ENCODE data around the gene MICU1. TPM values are rescaled to one million over a fixed set of nuclear protein-coding genes. Genes with fewer than 3 reads are reported as not detected.

MICU1 gene
- total and polyA plus RNA-seq, 2 of the 13 experiments (the other 11 are each of a cell fraction or from before 2014, with no cell fraction given), result 32.5 to 56.1 TPM

DNA sequence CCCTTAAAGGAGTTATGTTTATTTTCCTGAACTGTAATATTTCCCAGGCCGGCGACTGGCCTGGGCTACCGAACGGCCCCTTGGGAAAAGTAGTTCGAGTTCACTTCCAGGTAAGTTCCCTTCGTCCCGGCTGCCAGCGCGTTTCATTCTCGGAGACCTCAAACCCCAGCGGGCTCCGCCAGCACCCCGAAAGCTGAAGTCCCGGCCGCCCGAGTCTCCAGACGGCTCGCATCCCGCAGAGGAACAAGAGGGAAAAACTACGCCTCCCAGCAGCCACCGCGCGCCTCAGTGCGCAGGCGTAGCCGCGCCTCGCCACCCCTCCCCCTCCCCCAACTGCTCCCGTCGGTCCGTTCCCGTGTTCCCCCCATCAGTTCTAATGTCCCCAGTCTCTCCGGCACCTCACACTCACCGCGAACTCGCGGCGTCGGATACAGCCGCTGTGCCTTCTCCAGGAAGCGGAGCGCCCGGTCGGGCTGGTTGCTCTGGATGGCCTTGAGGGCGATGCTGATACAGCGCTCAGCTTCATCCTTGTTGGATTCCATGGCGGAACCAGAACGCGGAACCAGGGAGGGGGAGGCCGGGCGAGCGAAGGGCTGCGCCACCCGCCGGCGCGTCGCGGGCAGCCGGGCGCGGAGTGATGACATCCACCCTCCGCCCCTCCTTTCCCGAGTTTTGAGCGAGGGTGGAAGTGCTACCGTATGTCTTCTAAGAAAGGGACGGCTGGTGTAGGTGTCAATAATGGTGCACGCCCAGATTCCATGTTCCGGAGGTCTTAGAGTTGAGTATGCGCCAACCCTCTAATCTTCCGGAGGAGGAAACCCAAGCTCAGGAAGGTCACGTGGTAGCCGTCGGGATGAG, 271.3 kb downstream of the MICU1 start, which contains the start of gene DNAJB12 (continued):
- TF ChIP-seq, protein P1, sequence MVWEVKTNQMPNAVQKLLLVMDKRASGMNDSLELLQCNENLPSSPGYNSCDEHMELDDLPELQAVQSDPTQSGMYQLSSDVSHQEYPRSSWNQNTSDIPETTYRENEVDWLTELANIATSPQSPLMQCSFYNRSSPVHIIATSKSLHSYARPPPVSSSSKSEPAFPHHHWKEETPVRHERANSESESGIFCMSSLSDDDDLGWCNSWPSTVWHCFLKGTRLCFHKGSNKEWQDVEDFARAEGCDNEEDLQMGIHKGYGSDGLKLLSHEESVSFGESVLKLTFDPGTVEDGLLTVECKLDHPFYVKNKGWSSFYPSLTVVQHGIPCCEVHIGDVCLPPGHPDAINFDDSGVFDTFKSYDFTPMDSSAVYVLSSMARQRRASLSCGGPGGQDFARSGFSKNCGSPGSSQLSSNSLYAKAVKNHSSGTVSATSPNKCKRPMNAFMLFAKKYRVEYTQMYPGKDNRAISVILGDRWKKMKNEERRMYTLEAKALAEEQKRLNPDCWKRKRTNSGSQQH (CRISPR knock-in tag; IDR thresholded peaks at IDR 0.05; ENCODE audit: low read depth), result peak; percentile 78
- TF ChIP-seq HIVEP1 (CRISPR knock-in tag; IDR thresholded peaks at IDR 0.05) (peak; percentile 57; the same call in 1 of the 2 replicates), ZBTB20 (CRISPR knock-in tag; IDR thresholded peaks at IDR 0.05; ENCODE audit: borderline replicate concordance, low read depth) (peak; percentile 66; the same call in 1 of the 2 replicates), ZNF816 (CRISPR knock-in tag; IDR thresholded peaks at IDR 0.05; ENCODE audit: borderline replicate concordance) (peak; percentile 23; the same call in 1 of the 2 replicates), CHD2 (IDR thresholded peaks at IDR 0.05; ENCODE audit: low read depth, low read length) (peak; percentile 61; the same call in 1 of the 2 replicates), SOX6 (IDR thresholded peaks at IDR 0.05) (no peak), SOX6 (CRISPR knock-in tag; IDR thresholded peaks at IDR 0.05) (peak; percentile 83), GPN1 (CRISPR knock-in tag; IDR thresholded peaks at IDR 0.05; ENCODE audit: borderline replicate concordance) (no peak), HNRNPLL (IDR thresholded peaks at IDR 0.05; ENCODE audit: low read depth, low read length, poor library complexity, severe bottlenecking) (peak; percentile 58), ARNT2 (CRISPR knock-in tag; IDR thresholded peaks at IDR 0.05; ENCODE audit: low read depth) (0 out of 2 replicates have a peak, but pooled peaks have one; percentile 83), ZNF543 (CRISPR knock-in tag; IDR thresholded peaks at IDR 0.05) (peak; percentile 90), ZNF563 (CRISPR knock-in tag; IDR thresholded peaks at IDR 0.05) (0 out of 2 replicates have a peak, but pooled peaks have one; percentile 46), ZNF660 (CRISPR knock-in tag; IDR thresholded peaks at IDR 0.05; ENCODE audit: borderline replicate concordance, low read depth) (no peak), FIP1L1 (IDR thresholded peaks at IDR 0.05; ENCODE audit: borderline replicate concordance, insufficient read depth, low read depth, low read length) (0 out of 2 replicates have a peak, but pooled peaks have one; percentile 28), ZBTB21 (CRISPR knock-in tag; IDR thresholded peaks at IDR 0.05) (no peak), ZNF121 (CRISPR knock-in tag; IDR thresholded peaks at IDR 0.05) (no peak; the same call in 1 of the 2 replicates), KAT2B (IDR thresholded peaks at IDR 0.05; ENCODE audit: borderline replicate concordance, low read depth, low read length) (no peak), MED1 (CRISPR knock-in tag; IDR thresholded peaks at IDR 0.05) (peak; percentile 82), KLF13 (CRISPR knock-in tag; IDR thresholded peaks at IDR 0.05) (peak; percentile 56; the same call in 1 of the 2 replicates), ZNF749 (CRISPR knock-in tag; IDR thresholded peaks at IDR 0.05; ENCODE audit: borderline replicate concordance) (no peak), ZNF530 (CRISPR knock-in tag; IDR thresholded peaks at IDR 0.05; ENCODE audit: low read depth) (no peak), EED (CRISPR knock-in tag; IDR thresholded peaks at IDR 0.05) (peak; percentile 51; the same call in 1 of the 2 replicates)
- TF ChIP-seq, protein P2, sequence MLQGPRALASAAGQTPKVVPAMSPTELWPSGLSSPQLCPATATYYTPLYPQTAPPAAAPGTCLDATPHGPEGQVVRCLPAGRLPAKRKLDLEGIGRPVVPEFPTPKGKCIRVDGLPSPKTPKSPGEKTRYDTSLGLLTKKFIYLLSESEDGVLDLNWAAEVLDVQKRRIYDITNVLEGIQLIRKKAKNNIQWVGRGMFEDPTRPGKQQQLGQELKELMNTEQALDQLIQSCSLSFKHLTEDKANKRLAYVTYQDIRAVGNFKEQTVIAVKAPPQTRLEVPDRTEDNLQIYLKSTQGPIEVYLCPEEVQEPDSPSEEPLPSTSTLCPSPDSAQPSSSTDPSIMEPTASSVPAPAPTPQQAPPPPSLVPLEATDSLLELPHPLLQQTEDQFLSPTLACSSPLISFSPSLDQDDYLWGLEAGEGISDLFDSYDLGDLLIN (CRISPR knock-in tag; IDR thresholded peaks at IDR 0.05; ENCODE audit: borderline replicate concordance), result peak; percentile 78; the same call in 1 of the 2 replicates
- TF ChIP-seq, protein P3, sequence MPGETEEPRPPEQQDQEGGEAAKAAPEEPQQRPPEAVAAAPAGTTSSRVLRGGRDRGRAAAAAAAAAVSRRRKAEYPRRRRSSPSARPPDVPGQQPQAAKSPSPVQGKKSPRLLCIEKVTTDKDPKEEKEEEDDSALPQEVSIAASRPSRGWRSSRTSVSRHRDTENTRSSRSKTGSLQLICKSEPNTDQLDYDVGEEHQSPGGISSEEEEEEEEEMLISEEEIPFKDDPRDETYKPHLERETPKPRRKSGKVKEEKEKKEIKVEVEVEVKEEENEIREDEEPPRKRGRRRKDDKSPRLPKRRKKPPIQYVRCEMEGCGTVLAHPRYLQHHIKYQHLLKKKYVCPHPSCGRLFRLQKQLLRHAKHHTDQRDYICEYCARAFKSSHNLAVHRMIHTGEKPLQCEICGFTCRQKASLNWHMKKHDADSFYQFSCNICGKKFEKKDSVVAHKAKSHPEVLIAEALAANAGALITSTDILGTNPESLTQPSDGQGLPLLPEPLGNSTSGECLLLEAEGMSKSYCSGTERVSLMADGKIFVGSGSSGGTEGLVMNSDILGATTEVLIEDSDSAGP (CRISPR knock-in tag; IDR thresholded peaks at IDR 0.05; ENCODE audit: borderline replicate concordance), result peak; percentile 95

All from HepG2 (cell line).